ENCODE measurements around the gene TSHZ1. TPM values are rescaled to one million over a fixed set of nuclear protein-coding genes. Genes with fewer than 3 reads are reported as not detected.

The TSHZ1 gene
- polyA plus RNA-seq, 2 of the 4 experiments (the other 2 are of a cell fraction), result 2.2 to 3.0 TPM

- H3K4me3 ChIP-seq, result no peak overlapping the region
- 85% methylated on average over 16 of the region's 19 CpGs for WGBS (ENCODE audit: missing lambda C conversion rate)
- H3K4me2 ChIP-seq, result no peak overlapping the region
- H3K27ac ChIP-seq, result no peak overlapping the region
- DNase-seq (ENCODE audit: low read depth in 1 of 2, low spot score in 1 of 2) (peak in 1 of 2 experiments; percentile 9), FAIRE-seq (no peak), ATAC-seq (peak; percentile 65 to 71; a peak in 4 of 6 replicates)
- TF ChIP-seq ZFP36 (IDR thresholded peaks at IDR 0.05; ENCODE audit: borderline replicate concordance, partially characterized antibody) (no peak), HOXB13 (CRISPR knock-in tag; IDR thresholded peaks at IDR 0.05; ENCODE audit: low read depth) (no peak), ZNF302 (CRISPR knock-in tag; IDR thresholded peaks at IDR 0.05) (no peak), RFX5 (IDR thresholded peaks at IDR 0.05) (no peak), CHD4 (IDR thresholded peaks at IDR 0.05; ENCODE audit: borderline replicate concordance) (no peak), RAD21 (conservative IDR thresholded peaks at IDR 0.05 in 1 of 2, IDR thresholded peaks at IDR 0.05 in 1 of 2) (peak; percentile 12 to 15; a peak in 1 of 5 replicates)
- CTCF ChIA-PET, result no interaction called here
- no peaks in the 10 kb centered on the region for H3K9me3 ChIP-seq
- POLR2A ChIA-PET, result no interaction called here
- H3K4me1 ChIP-seq, result peaks cover 4% of the 10 kb centered on the region; the same call in 1 of the 3 replicates
Measured at GRCh38 chr18:75244351-75245313, 34.0 kb downstream of the TSHZ1 start.

GRCh38 chr18:75246721-75247610, 36.4 kb downstream of the TSHZ1 start:
- DNase-seq (ENCODE audit: low read depth in 1 of 2, low spot score in 1 of 2) (no peak), FAIRE-seq (no peak)
- TF ChIP-seq TFCP2L1 (CRISPR knock-in tag; IDR thresholded peaks at IDR 0.05) (no peak), NPAS2 (CRISPR knock-in tag; IDR thresholded peaks at IDR 0.05; ENCODE audit: borderline replicate concordance) (no peak), ESRRA (IDR thresholded peaks at IDR 0.05; ENCODE audit: borderline replicate concordance, low read length) (no peak), POLR2AphosphoS2 (conservative IDR thresholded peaks at IDR 0.05; ENCODE audit: low read length) (no peak), NR3C1 (IDR thresholded peaks at IDR 0.05) (no peak), FOXS1 (CRISPR knock-in tag; IDR thresholded peaks at IDR 0.05) (no peak)

DNA sequence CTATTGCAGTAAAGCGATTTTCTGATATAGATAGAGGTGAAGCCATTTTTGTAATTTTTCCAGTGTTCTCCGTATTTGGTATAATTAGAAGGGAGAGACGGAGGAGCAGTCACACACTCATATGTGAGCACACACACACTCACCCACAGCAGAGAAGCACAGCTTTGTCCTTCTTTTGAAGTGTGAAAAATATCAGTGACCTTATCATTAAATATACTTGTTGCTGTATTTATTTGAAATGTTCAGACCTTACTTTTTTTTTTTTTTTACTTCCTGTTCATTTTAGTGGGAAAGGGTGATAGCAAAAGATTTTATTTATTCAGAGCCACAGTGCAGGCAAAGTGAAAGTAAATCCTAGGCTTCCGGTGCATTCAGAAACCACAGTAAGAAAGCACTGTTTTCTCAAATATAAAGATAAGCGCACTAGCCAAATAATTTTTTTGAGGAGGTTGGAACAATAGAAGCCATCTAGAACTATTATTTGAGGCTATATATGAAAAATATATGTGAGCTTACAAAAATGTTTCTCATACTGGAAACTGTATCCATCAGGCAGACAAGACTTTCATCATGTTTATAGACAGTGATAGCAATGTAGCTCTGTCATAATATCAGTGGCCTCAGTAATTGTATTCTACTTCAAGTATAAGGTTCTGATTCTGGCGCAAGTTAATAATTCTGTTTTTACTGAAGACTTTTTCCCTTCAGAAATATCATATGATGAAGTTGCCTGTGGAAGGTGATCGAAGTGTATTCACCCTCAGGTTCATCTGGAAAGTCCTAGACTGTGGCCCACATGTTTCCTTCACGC, 37.2 kb downstream of the TSHZ1 start:
- no peak for FAIRE-seq
- Histone ChIP-seq H3K9me3 (no peaks in the 10 kb centered on the region), H3K4me3 (peak overlapping the region; percentile 36), H3K4me2 (peak overlapping the region; percentile 84), H3K27ac (peak overlapping the region; percentile 64 to 81), H3K4me1 (peaks cover 4% of the 10 kb centered on the region; the same call in 1 of the 3 replicates)
- TF ChIP-seq HEYL (CRISPR knock-in tag; IDR thresholded peaks at IDR 0.05), result no peak
- no peak for TF ChIP-seq EHF (CRISPR knock-in tag; IDR thresholded peaks at IDR 0.05)
- TF ChIP-seq ZFP36 (IDR thresholded peaks at IDR 0.05; ENCODE audit: borderline replicate concordance, partially characterized antibody), result no peak
- TF ChIP-seq RCOR1 (IDR thresholded peaks at IDR 0.05; ENCODE audit: low read depth, low read length), result no peak
- TF ChIP-seq HDAC2 (IDR thresholded peaks at IDR 0.05), result no peak
- no peak for TF ChIP-seq GATA3 (IDR thresholded peaks at IDR 0.05; ENCODE audit: borderline replicate concordance)
- no peak for TF ChIP-seq FOSB (CRISPR knock-in tag; IDR thresholded peaks at IDR 0.05)
- TF ChIP-seq TP53 (CRISPR knock-in tag; IDR thresholded peaks at IDR 0.05), result no peak
- CTCF ChIA-PET, result interaction anchor here (0.6 kb wide), 2 partner anchors 300 to 577 kb away, joined by 3 to 4 read pairs; no protein-coding TSS in a partner anchor
- WGBS (ENCODE audit: missing lambda C conversion rate), result 22% methylated on average over 8 of the region's 8 CpGs
- POLR2A ChIA-PET, result interaction anchor here (0.7 kb wide), 1 partner anchor 158 kb away, joined by 3 read pairs; no protein-coding TSS in a partner anchor
- ATAC-seq, result peak in 1 of 2 experiments; percentile 61; a peak in 4 of 6 replicates
- DNase-seq (ENCODE audit: low read depth in 1 of 2, low spot score in 1 of 2), result peak in 1 of 2 experiments; percentile 7

More at GRCh38 chr18:75246721-75247610, 36.4 kb downstream of the TSHZ1 start:
- Histone ChIP-seq H3K4me1 (peaks cover 4% of the 10 kb centered on the region; the same call in 1 of the 3 replicates), H3K9me3 (no peaks in the 10 kb centered on the region), H3K27ac (peak overlapping the region; percentile 64 to 81), H3K4me3 (peak overlapping the region; percentile 36; the same call in 2 of the 3 replicates), H3K4me2 (peak overlapping the region; percentile 84)
- peak in 1 of 2 experiments; percentile 26; a peak in 2 of 6 replicates for ATAC-seq
- WGBS (ENCODE audit: missing lambda C conversion rate), result 79% methylated on average over 10 of the region's 10 CpGs
- POLR2A ChIA-PET, result interaction anchor here (0.7 kb wide), 1 partner anchor 159 kb away, joined by 3 read pairs; no protein-coding TSS in a partner anchor
- CTCF ChIA-PET, result interaction anchor here (0.6 kb wide), 2 partner anchors 300 to 577 kb away, joined by 3 to 4 read pairs; no protein-coding TSS in a partner anchor
